Caco-2 (cell line): ENCODE results near the gene HS3ST1. TPM values are rescaled to one million over a fixed set of nuclear protein-coding genes. Genes with fewer than 3 reads are reported as not detected.

ENCODE experiments used
- BruUV-seq: library from RNA; stranded (reverse); fragments of 400-500 nt; replicated peaks from 2 replicates; lab custom pipeline; 2021; lab: Mats Ljungman, UMichigan
- CTCF ChIA-PET: fragments of 300-600 bp; sonication (Branson Sonifier 250); formaldehyde crosslinking; loops from one replicate; lab custom pipeline; 2022; ENCODE audit warnings: antibody characterized with exemption; lab: Charles Lee
- POLR2A ChIA-PET: fragments of 300-600 bp; sonication (Branson Sonifier 250); formaldehyde crosslinking; loops from one replicate; lab custom pipeline; 2022; ENCODE audit warnings: antibody characterized with exemption; lab: Charles Lee
- DNase-seq, 2 experiments: peaks; one replicate each; pipeline versions ENCODE4 v3.0.0 to v3.0.0-alpha.2; 2020 to 2022
- H3K27me3 ChIP-seq: replicated peaks from 2 replicates; pipeline ENCODE4 v1.6.0; 2011; ENCODE audit warnings: low read length; ENCODE audit not compliant: control insufficient read depth, insufficient read depth
- H3K36me3 ChIP-seq: 2 replicates; pipeline ENCODE4 v1.5.1; 2011; ENCODE audit warnings: low read length; ENCODE audit not compliant: control insufficient read depth, insufficient read depth
- H3K4me1 ChIP-seq: fragments of 250-450 bp; sonication (Bioruptor Pico); 2 replicates; pipeline ENCODE4 v1.5.1; 2020; ENCODE audit warnings: mild to moderate bottlenecking
- H3K4me3 ChIP-seq: 2 replicates; pipeline ENCODE4 v1.5.1; 2011; ENCODE audit warnings: low read depth, mild to moderate bottlenecking, control low read depth, low read length
- H3K9me3 ChIP-seq: fragments of 250-450 bp; sonication (Bioruptor Pico); 2 replicates; pipeline ENCODE4 v1.5.1; 2020; ENCODE audit warnings: mild to moderate bottlenecking, moderate library complexity
- H3K27ac Mint-ChIP-seq: one replicate; pipeline ENCODE4 v1.8.0; 2022; ENCODE audit warnings: mixed read lengths; ENCODE audit not compliant: unreplicated experiment
- H3K27me3 Mint-ChIP-seq: one replicate; pipeline ENCODE4 v1.8.0; 2022; ENCODE audit warnings: mixed read lengths; ENCODE audit not compliant: insufficient read depth, unreplicated experiment
- H3K36me3 Mint-ChIP-seq: one replicate; pipeline ENCODE4 v1.8.0; 2022; ENCODE audit warnings: mild to moderate bottlenecking, mixed read lengths; ENCODE audit not compliant: insufficient read depth, unreplicated experiment
- H3K4me1 Mint-ChIP-seq: one replicate; pipeline ENCODE4 v1.8.0; 2022; ENCODE audit warnings: low read depth, mixed read lengths; ENCODE audit not compliant: unreplicated experiment
- H3K4me3 Mint-ChIP-seq: one replicate; pipeline ENCODE4 v1.8.0; 2022; ENCODE audit warnings: mild to moderate bottlenecking, moderate library complexity, mixed read lengths; ENCODE audit not compliant: unreplicated experiment
- H3K9me3 Mint-ChIP-seq: one replicate; pipeline ENCODE4 v1.8.0; 2022; ENCODE audit warnings: mixed read lengths; ENCODE audit not compliant: unreplicated experiment
- intact Hi-C: fragments of 100-400 bp; cut with micrococcal nuclease; formaldehyde crosslinking; loops from one replicate; pipeline ENCODE4 v1.10.0; 2022; ENCODE audit not compliant: unreplicated experiment
- total RNA-seq: library from RNA; stranded (reverse); gene quantifications from 2 replicates; pipeline ENCODE4 v1.2.3, GENCODE V29; 2022
- TF ChIP-seq, protein P1 (sequence below), 2 experiments: fragments of 200-600 bp in 1 of 2; IDR thresholded peaks; 1 replicate in 1 of 2; 2 replicates in 1 of 2; pipeline versions ENCODE4 v1.5.1 to v1.8.0; 2011 to 2022; ENCODE audit warnings: antibody characterized with exemption in 1 of 2, control low read depth in 1 of 2, inconsistent platforms in 1 of 2, low read depth in 1 of 2, low read length in 1 of 2, mild to moderate bottlenecking in 1 of 2, moderate library complexity in 1 of 2; ENCODE audit not compliant: insufficient read depth in 1 of 2, severe bottlenecking in 1 of 2, unreplicated experiment in 1 of 2

HS3ST1 gene
- total RNA-seq, 1 experiment from 2014 or later, result 4.2 TPM

DNA sequence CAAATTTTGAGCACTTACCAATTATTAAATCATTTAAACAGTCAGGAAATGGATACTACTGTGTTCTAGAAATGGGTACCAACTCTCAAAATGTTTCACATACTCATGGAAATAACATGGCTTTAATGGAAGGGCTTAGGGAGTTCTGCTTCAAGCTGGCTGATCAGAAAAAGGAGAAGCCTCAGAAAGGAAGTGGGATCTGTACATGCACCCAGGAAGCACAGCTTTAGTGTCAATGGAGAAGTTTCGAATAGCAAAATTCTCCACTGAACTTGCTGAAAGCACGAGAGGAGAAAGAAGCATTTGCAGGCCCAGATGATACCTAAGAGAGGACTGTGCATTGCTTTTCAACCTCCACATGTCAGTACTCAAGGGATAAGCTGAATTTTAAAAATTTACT, 11.1 kb upstream of the HS3ST1 start:
- no peak for DNase-seq
- TF ChIP-seq, protein P1, sequence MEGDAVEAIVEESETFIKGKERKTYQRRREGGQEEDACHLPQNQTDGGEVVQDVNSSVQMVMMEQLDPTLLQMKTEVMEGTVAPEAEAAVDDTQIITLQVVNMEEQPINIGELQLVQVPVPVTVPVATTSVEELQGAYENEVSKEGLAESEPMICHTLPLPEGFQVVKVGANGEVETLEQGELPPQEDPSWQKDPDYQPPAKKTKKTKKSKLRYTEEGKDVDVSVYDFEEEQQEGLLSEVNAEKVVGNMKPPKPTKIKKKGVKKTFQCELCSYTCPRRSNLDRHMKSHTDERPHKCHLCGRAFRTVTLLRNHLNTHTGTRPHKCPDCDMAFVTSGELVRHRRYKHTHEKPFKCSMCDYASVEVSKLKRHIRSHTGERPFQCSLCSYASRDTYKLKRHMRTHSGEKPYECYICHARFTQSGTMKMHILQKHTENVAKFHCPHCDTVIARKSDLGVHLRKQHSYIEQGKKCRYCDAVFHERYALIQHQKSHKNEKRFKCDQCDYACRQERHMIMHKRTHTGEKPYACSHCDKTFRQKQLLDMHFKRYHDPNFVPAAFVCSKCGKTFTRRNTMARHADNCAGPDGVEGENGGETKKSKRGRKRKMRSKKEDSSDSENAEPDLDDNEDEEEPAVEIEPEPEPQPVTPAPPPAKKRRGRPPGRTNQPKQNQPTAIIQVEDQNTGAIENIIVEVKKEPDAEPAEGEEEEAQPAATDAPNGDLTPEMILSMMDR (IDR thresholded peaks at IDR 0.05; ENCODE audit: insufficient read depth in 1 of 2, low read depth in 1 of 2, low read length in 1 of 2, severe bottlenecking in 1 of 2, unreplicated experiment in 1 of 2), result no peak
- no peaks in the 10 kb centered on the region for H3K27me3 Mint-ChIP-seq
- intact Hi-C loops, result no loop called here
- no TSS peak for BruUV-seq
- H3K4me3 Mint-ChIP-seq, result no peak overlapping the region
- H3K36me3 ChIP-seq, result no peaks in the 10 kb centered on the region
- ChIA-PET CTCF (no interaction called here), POLR2A (no interaction called here)
- H3K9me3 Mint-ChIP-seq, result no peaks in the 10 kb centered on the region
- no peaks in the 10 kb centered on the region for H3K4me1 Mint-ChIP-seq
- H3K9me3 ChIP-seq, result no peaks in the 10 kb centered on the region
- H3K4me3 ChIP-seq, result no peak overlapping the region
- no peaks in the 10 kb centered on the region for H3K36me3 Mint-ChIP-seq
- H3K27me3 ChIP-seq, result no peaks in the 10 kb centered on the region
- no peaks in the 10 kb centered on the region for H3K4me1 ChIP-seq
- H3K27ac Mint-ChIP-seq, result no peak overlapping the region

DNA sequence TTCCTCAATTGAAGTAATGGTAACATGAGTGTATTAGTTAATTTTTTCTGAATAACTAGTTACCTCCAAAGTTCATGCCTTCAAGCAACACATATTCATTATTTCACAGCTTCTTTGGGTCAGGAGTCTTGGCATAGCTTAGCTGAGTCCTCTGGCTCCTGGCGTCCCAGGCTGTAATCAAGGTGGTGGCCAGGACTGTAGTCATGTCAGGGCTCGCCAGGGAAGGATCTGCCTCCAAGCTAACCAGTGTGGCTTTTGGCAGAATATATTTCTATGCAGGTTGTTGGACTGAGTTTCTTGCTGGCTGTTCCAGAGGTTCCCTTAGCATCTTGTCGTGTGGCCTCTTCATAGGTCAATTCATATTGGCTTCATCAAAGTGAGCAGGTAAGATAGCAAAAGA, 10.0 kb upstream of the HS3ST1 start:
- TF ChIP-seq, protein P1 (IDR thresholded peaks at IDR 0.05; ENCODE audit: insufficient read depth in 1 of 2, low read depth in 1 of 2, low read length in 1 of 2, severe bottlenecking in 1 of 2, unreplicated experiment in 1 of 2), result no peak

DNA sequence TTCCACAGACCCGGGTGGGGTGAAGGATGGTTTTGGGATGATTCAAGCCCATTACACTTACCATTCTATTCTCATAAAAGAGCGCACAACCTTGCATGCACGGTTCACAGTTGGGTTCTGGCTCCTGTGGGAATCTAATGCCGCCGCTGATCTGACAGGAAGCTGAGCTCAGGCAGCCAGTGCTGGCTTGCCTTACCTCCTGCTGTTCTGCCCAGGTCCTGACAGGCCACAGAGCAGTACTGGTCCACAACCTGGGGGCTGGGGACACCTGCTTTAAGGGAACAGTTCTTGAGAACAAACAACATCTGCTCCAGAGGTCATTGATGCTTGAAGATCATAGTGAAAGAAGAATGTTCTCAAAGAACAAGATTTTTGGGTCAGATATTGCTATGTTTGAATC, 8.0 kb upstream of the HS3ST1 start:
- H3K4me1 ChIP-seq, result no peaks in the 10 kb centered on the region
- no peaks in the 10 kb centered on the region for H3K27me3 Mint-ChIP-seq
- CTCF ChIA-PET, result no interaction called here
- no peak for DNase-seq
- no peaks in the 10 kb centered on the region for H3K36me3 Mint-ChIP-seq
- H3K4me3 Mint-ChIP-seq, result no peak overlapping the region
- H3K4me1 Mint-ChIP-seq, result no peaks in the 10 kb centered on the region
- no peaks in the 10 kb centered on the region for H3K9me3 Mint-ChIP-seq
- POLR2A ChIA-PET, result no interaction called here
- no peak overlapping the region for H3K27ac Mint-ChIP-seq
- TF ChIP-seq, protein P1 (IDR thresholded peaks at IDR 0.05; ENCODE audit: insufficient read depth in 1 of 2, low read depth in 1 of 2, low read length in 1 of 2, severe bottlenecking in 1 of 2, unreplicated experiment in 1 of 2), result no peak
- BruUV-seq, result no TSS peak
- no peaks in the 10 kb centered on the region for H3K27me3 ChIP-seq
- no peak overlapping the region for H3K4me3 ChIP-seq
- intact Hi-C loops, result no loop called here
- H3K9me3 ChIP-seq, result no peaks in the 10 kb centered on the region
- no peaks in the 10 kb centered on the region for H3K36me3 ChIP-seq

More for the DNA sequence above, 10.0 kb upstream of the HS3ST1 start:
- intact Hi-C loops, result no loop called here
- H3K4me3 ChIP-seq, result no peak overlapping the region
- Mint-ChIP-seq H3K27me3 (no peaks in the 10 kb centered on the region), H3K27ac (no peak overlapping the region), H3K4me1 (no peaks in the 10 kb centered on the region), H3K9me3 (no peaks in the 10 kb centered on the region), H3K36me3 (no peaks in the 10 kb centered on the region), H3K4me3 (no peak overlapping the region)
- H3K4me1 ChIP-seq, result no peaks in the 10 kb centered on the region
- H3K27me3 ChIP-seq, result no peaks in the 10 kb centered on the region
- BruUV-seq, result no TSS peak
- H3K36me3 ChIP-seq, result no peaks in the 10 kb centered on the region
- DNase-seq, result no peak
- no peaks in the 10 kb centered on the region for H3K9me3 ChIP-seq
- POLR2A ChIA-PET, result no interaction called here
- CTCF ChIA-PET, result no interaction called here
